HG03045 (cell line): ENCODE data around the gene GAP43.
"Not testable (repeated sequence)": the region's sequence is repeated elsewhere in the genome, so short reads cannot be mapped to it uniquely, and the experiment has no call there.

ENCODE experiments used
- ATAC-seq: cut with Tn5 transposase; IDR thresholded peaks from one replicate; pipeline ENCODE4 v1.9.1; 2021; ENCODE audit warnings: mild to moderate bottlenecking, moderate library complexity; ENCODE audit not compliant: unreplicated experiment

Gene GAP43

DNA sequence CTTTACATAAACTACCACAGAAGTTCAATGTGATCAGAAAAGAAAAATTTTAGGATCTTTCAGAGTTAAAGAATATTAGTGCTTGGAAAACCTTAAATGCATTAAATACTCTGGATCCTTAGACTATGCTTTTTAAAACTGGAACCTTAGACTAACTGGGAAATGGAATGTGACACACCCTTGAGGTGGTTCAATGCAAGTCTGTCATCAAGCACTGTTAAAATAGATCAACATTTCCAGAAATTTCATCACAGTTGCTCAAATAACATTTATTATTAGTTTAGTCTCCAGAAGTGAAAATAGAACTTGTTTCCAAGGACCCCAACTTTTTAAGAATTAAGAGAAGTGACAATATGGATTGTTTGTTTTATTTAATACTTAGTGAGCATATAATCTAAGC, 71.8 kb downstream of the GAP43 start:
- ATAC-seq, result no peak

DNA sequence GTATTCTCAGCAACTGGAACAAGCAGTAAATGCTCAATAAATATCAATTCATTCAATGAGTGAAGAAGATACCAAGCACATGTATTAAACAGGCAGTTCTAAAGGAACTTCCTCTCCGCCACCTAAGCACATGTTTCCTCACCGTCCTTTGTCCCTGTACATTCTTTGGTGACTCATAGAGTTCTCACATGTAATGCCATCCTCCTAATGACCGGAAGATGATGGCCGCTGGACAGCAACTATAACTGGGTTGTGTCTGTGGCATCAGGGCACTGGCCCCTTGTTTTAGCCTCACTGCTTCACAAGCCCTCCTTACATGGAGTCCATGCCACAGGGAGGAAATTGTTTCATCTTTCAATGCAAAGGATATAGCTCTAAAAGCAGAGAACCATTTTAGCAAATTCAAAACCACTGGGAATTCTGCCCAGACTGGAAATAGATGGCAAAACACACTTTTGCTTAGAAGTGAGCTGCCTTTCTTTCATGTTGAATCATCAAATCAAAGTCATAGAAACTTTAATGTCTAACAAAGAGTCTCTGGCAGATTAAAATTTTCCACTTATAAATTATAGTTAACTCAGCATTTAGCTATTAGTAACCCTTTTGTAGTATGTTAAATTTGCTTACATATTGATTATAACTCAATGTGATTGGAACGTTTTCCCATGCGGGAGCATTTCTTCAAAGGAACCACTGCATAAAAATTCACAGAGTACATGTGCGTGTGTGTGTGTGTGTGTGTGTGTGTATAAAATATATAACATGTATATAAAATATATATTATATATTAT, 74.1 kb downstream of the GAP43 start:
- no peak for ATAC-seq

DNA sequence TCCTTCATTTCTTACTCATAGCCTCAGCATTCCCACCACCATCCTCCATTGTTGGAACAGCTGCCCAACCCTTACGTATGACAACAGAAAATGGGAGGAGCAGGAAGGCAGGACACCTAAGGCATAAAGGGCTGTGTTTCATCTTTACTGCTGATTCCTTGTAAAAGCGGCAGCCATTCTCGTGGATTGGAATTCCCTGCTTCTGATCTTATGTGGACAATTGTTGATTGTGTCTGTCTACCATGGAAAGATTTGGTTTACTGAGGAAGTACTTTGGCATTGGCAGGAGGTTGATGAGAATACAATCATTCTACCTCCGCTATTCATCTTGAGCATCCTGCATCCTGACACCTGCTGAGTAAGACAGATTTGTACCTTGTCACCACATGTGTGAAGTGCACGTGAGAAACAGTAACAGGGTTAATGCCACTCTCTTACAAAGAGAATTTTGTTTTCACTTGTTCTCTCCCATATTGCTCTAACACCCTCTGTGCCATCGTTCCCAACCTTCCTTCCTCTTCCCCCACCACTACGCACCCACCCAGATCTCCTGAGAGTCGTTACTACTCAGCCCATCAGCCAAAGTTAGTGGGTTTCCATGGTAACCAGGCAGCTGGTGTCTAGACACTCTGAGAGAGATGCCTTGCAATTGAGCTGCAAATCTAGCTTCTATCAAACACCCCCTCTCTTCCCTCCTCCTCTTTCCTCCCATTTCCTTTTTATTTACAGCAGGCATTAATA, 75.7 kb downstream of the GAP43 start:
- no peak for ATAC-seq

DNA sequence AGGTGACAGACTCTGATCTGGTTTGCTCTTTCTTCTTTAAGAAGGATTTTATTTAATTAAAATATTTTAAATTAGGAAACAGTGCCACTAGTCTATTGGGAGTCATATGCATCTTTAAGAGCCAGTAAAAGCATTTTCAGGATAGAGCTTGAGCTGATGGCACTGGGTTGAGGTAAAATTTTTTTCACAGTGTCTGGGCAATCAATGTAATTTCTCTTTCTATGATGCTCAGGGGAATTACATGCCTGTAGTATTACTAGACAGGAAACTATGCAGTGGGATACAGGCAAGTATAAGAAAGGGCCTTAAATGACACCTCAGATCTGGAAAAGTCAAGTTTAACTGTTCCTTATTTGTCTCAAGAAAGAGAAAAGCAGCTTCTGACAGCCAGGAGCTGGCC, 76.4 kb downstream of the GAP43 start:
- no peak for ATAC-seq

DNA sequence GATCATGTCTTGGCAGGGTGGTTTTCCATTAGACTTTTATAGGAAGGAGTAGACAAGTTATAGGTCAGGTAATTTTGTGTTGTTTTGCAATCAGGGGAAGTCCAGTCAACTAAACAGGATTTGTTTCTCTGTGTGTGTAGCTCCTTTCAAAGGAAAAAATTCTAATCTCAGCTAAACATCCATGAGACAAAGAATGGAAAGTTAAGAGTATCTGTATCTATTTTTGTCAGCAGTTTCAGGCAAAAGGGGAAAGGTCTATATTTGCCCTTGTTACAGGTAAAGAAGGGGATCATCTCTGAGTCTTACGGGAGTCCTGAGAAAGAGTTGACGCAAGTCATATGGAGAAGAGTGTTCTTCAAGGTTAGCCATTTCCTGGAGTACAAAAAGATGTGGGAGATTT, 79.3 kb downstream of the GAP43 start:
- ATAC-seq, result no peak

DNA sequence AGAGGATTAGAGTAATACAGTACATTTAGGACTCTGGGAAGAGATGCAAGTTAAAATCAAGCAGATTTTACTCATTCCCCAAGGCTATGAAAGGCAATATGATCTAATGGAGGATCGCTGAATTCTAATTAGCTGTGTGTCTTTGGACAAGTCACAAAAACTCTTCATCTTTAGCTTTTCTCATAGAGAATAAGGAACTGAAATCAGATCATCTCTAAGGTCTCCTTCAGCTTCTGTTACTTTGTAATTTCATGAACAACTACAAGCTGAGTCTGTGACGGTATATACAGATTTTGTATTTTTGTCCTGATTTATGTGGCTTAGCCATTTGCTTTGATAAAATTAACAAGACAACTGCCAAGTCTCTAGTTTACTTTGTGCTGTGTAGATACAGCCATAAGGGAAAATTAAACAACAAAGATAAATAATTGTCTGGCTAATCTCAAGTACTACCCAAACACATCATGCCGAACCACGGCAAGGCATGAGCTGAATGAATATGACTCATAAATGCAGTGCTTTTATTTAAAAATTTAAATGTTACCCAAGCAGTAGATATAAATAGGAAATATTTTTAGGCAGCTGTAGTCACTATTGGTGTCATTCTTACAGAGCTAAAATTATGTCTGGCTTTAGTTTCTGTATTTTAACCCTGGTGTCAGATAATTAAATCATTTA, 81.5 kb downstream of the GAP43 start:
- no peak for ATAC-seq

DNA sequence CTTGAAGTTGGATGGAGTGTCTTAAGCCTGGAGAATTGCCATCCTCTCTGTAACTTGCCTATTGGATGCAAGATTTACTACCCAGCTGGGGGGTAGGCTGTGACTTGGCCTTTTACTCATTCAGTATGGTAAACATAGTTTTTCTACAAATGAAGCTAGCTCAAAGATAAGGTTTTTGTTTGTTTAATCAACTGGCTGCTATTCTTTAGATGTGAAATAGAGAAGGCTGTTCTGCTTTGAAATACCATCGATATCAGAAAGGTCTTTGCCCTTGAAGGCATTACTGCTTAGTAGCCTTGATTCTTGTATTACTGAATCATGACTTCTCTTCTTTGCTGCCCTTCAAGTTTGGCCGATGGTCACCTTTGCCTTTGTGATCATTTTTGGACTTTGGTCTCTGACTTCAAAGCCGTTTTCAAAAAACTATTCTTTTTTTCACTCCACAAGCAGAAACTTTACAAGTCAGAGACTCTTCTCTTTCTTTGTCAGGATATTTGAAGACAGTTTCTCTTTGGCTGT, 83.1 kb downstream of the GAP43 start:
- no peak for ATAC-seq

DNA sequence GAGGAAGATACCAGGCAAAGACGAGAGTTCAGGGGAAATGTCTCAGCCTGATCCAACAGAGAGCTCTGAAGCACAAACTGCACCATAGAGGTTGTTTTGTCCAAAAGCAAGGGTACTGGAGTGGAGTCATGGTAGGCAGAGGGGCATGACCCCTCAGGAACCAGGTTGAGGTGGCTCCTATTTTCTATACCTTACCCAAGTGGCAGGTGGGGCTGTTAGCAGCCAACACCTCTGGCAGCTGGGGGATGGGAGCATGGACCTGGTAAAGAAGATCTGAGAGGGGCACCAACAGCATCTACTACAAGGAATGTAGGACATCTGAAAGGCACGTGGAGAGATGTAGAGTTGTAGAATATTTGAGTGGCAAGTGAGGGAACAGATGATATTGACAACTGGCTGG, 85.2 kb downstream of the GAP43 start:
- ATAC-seq, result no peak

DNA sequence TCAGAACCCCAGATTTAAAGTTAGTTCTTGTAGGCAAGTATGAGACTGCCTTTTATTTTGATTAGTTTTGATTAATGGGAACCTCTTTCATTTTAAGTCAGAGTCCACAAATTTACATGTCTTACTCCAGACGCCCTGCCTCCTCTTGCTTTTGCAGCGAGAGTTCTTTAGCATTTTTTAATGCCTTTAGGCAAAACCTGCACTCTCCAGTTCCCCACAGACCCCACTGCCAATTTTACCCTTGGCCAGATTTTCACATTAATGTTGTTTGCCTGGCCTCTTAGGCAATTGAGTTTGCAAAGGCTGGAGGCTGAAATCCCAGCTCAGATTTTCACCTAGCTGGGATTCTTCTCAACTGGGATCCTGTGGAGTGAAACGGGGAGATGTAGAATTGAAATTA, 85.8 kb downstream of the GAP43 start:
- no peak for ATAC-seq

DNA sequence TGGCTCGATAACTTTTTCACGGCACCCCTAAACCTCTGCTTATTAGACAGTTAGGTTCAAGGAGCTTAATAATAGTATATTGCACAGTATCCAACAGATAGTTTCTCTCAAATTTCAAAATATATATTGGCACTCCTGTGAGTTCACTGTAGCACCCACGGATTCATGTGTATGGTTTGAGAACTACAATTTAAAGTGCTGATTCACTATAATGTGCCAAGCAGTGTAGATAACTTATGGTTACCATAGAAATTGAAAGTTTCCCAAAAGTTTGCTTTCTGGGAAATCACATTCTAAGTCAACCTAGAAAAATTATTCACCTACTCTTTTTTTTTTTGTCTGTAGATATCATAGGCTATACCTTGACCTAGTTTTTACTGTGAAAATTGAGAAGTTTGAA, 86.6 kb downstream of the GAP43 start:
- ATAC-seq, result no peak

DNA sequence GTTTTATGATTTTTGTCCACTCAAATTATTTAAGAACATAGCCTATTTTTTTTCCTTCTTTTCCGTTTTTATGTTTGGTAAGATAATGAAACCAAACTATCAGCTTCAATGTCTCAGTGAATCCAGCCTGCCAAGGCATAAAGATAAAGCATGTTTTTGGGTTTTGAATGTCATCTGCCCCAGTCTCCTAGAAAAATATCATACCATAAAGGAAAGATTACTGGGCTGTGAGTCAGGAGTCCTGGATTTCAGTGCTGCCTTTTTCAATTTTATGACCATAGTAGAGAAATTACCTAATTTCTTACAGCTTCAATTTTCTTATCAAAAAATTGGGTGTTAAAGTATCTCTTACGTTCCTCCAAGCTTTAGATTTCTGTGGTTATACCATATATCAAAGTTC, 87.5 kb downstream of the GAP43 start:
- no peak for ATAC-seq

DNA sequence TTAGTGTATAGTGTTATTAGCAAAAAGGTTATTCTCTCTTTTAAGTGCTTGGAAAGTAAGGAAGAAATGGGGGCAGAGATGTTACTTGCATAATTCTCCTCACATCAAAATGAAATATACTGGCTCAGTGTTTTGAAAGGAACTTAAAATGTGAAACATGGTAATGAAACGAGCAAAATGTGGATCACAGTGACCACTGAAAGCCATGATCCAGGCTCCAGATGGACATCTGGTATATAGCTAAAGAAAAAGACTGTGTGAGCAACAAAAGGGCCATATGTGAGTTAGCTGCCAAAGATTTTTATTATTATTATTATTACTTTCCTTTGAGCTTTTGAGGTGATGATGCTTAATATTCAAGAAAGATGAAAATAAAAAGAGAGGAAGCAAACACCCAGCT, 89.6 kb downstream of the GAP43 start:
- ATAC-seq, result no peak

DNA sequence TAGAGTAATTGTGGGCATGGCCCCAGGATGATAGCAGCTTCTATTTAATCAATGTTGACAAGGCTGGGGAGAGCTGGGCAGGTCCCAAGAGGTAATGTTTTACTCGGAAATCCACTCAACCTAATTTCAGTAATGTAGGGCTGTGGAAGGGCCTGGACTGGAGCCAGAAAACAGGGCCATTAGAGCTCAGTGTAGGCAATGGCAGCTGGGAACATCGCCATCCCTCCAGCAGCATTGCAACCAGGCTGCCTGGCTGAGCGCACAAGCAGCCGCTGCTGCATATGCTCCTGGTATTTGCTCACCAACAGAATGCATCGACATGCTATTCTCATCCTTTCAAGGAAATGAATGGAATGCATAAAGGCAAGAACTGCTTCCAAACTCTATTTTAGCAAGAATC, 90.0 kb downstream of the GAP43 start:
- ATAC-seq, result no peak

DNA sequence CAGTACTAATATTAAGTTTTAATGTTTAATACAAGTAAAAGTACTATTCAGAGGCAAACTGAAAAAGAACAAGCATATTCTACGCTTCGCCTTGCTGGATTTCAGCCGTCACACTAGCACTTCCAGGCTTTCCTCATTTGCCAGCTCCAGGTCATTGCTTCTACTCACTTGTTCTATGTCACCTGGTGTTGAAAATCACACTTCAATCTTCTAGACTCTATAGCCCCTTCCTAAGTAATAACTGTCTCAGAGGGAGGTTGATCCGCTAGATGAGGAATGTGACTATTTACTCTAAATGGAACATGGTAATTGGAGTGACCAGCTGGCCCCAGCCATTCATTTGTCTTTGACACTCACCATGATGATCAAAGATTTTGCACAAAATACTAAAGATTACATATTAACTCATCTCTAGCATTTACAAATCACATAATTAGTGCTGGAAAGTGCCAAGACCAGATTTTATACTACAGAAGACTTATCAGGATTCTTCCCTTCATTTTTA, 92.0 kb downstream of the GAP43 start:
- ATAC-seq, result no peak

DNA sequence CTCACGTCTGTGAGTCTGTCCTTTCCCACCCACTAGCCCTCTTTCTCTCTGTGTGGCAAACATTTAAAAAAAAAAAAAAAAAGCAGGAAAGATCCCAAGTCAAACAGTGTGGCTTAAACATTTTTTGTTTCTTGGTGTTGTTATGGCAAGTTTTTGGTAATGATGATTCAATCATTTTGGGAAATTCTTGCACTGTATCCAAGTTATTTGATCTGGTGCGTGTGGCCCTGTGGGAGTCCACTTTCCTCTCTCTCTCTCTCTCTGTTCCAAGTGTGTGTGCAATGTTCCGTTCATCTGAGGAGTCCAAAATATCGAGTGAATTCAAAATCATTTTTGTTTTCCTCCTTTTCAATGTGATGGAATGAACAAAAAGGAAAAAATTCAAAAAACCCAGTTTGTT, 97.7 kb downstream of the GAP43 start:
- ATAC-seq, result no peak

DNA sequence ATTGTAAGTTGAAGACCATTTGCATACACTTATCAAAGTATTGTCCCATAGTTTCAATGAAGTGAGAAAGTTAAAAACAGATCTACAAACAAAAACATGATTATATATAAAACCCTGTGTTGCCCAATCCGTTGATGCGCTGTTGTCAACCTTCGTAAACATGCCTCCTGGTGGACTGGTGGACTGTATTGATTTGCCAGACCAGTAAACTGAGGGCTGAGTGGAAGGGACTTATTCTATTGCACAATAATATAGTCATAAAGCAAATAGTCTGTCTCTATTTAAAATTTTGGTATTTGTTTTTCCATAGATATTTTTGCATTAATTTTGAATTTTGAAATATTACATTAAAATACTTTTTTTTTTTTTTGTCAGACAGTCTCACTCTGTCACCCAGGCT, 102.5 kb downstream of the GAP43 start:
- ATAC-seq, result no peak

DNA sequence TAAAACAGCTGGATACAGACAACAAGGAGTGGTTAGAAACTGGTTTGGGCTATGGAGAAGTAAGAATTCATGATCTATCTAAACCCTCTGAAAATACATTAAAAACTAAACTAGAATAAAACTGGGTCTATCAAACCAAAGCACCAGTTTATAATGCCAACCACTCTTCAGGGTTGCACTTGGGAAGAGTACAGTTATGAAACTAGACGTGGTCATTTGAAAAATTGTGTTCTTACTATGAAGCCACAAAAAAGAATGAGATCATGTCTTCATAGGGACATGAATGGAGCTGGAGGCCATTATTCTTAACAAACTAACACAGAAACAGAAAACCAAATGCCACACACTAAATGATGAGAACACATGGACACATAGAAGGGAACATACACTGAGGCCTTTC, 103.8 kb downstream of the GAP43 start:
- no peak for ATAC-seq

DNA sequence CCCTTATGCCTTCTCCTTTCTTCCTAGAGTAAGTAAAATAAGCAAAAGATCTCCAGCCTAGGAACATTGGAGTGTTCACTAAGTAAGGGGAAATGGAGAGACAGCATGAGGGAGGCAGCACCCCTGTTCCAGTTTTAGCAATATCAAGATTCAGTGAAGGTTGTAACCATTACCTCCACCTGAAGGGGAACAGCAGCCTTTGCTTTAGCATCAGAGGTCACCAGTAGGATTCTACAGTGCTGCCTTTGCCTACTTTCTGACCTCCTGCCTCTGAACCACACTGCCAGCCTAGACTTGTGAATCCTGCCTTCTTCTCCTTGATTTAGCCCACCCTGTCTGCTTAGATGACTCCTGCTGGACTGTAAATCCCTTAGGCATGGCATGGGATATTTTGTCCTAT, 104.7 kb downstream of the GAP43 start:
- no peak for ATAC-seq

DNA sequence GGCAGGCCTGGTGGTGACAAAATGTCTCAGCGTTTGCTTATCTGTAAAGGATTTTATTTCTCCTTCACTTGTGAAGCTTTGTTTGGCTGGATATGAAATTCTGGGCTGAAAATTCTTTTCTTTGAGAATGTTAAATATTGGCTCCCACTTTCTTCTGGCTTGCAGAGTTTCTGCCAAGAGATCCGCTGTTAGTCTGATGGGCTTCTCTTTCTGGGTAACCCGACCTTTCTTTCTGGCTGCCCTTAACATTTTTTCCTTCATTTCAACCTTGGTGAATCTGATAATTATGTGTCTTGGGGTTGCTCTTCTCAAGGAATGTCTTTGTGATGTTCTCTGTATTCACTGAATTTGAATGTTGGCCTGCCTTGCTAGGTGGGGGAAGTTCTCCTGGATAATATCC, 113.0 kb downstream of the GAP43 start:
- ATAC-seq, result not testable (repeated sequence)

DNA sequence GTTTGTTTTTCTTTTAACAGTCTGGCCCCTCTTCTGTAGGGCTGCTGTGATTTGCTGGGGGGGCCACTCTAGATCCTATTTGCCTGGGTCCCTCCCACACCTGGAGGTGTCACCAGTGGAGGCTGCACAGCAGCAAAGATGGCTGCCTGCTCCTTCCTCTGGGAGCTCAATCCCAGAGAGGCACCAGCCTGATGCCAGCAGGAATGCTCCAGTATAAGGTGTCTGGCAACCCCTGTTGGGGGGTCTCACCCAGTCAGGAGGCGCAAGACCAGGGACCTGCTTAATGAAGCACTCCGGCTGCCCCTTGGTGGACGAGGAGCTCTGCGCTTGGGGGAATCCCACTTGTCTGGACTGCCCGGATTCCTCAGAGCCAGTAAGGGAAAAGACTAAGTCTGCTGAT, 118.3 kb downstream of the GAP43 start:
- no peak for ATAC-seq

DNA sequence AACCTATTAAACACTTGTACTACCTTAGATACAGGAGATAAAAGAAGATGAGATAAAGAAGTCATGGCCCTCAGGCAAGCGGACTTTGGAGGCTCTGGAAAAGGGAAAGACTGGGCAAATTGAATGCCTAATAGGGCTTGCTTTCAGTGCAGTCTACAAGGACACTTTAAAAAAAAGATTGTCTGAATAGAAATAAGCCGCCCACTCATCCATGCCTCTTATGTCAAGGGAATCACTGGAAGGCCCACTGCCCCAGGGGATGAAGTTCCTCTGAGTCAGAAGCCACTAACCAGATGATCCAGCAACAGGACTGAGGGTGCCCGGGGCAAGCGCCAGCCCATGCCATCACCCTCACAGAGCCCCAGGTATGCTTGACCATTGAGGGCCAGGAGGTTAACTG, 121.2 kb downstream of the GAP43 start:
- ATAC-seq, result not testable (repeated sequence)

DNA sequence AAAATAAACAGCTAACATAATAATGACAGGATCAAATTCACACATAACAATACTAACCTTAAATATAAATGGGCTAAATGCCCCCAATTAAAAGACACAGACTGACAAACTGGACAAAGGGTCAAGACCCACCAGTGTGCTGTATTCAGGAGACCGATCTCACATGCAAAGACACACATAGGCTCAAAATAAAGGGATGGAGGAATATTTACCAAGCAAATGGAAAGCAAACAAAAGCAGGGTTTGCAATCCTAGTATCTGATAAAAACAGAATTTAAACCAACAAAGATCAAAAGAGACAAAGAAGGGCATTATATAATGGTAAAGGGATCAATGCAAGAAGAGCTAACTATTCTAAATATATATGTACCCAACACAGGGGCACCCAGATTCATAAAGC, 129.7 kb downstream of the GAP43 start:
- not testable (repeated sequence) for ATAC-seq
